GM21367 (cell line): ENCODE data around the gene ITGA7.

Experiments
- ATAC-seq: cut with Tn5 transposase; IDR thresholded peaks from one replicate; pipeline ENCODE4 v1.9.1; 2021; ENCODE audit not compliant: unreplicated experiment

The ITGA7 gene

GRCh38 chr12:55683676-55684075, 24.0 kb downstream of the ITGA7 start:
- no peak for ATAC-seq

- ATAC-seq: no peak
Measured at GRCh38 chr12:55682087-55682796, 25.5 kb downstream of the ITGA7 start.

GRCh38 chr12:55681142-55682077, 26.3 kb downstream of the ITGA7 start:
- ATAC-seq: no peak

- no peak for ATAC-seq
Measured at GRCh38 chr12:55679691-55680090, 28.0 kb downstream of the ITGA7 start.

GRCh38 chr12:55676707-55677106, 31.0 kb downstream of the ITGA7 start:
- ATAC-seq: no peak

GRCh38 chr12:55675666-55676065, 32.0 kb downstream of the ITGA7 start:
- ATAC-seq: no peak

- ATAC-seq: peak; percentile 99
Measured at GRCh38 chr12:55673638-55674037, 34.1 kb downstream of the ITGA7 start.

- ATAC-seq: no peak
Measured at GRCh38 chr12:55671746-55672145, 36.0 kb downstream of the ITGA7 start.

- ATAC-seq: no peak
Measured at GRCh38 chr12:55670276-55670675, 37.4 kb downstream of the ITGA7 start.

GRCh38 chr12:55666508-55666907, 41.2 kb downstream of the ITGA7 start:
- ATAC-seq: no peak

- ATAC-seq: no peak
Measured at GRCh38 chr12:55664826-55665225, 42.9 kb downstream of the ITGA7 start.

GRCh38 chr12:55663391-55663790, 44.3 kb downstream of the ITGA7 start:
- ATAC-seq: no peak

- ATAC-seq: no peak
Measured at GRCh38 chr12:55659486-55660385, 48.0 kb downstream of the ITGA7 start.

- ATAC-seq: no peak
Measured at GRCh38 chr12:55658635-55659391, 48.9 kb downstream of the ITGA7 start.

GRCh38 chr12:55658212-55658611, 49.5 kb downstream of the ITGA7 start:
- ATAC-seq: no peak

- no peak for ATAC-seq
Measured at GRCh38 chr12:55657212-55657611, 50.5 kb downstream of the ITGA7 start.

- ATAC-seq: no peak
Measured at GRCh38 chr12:55654511-55655214, 53.0 kb downstream of the ITGA7 start.

GRCh38 chr12:55653031-55653430, 54.7 kb downstream of the ITGA7 start:
- ATAC-seq: no peak

GRCh38 chr12:55652352-55652751, 55.4 kb downstream of the ITGA7 start:
- no peak for ATAC-seq

- ATAC-seq: no peak
Measured at GRCh38 chr12:55651299-55651683, 56.4 kb downstream of the ITGA7 start.
